Lower leg skin (tissue), 3 donors: ENCODE results near the gene TACR3.

Experiments
- CTCF ChIP-seq, 3 donors: fragments of 450-650 bp; IDR thresholded peaks; one replicate each; pipeline ENCODE4 v1.5.1; 2016; ENCODE audit warnings: antibody characterized with exemption in 3 of 3, mild to moderate bottlenecking in 3 of 3, moderate library complexity in 2 of 3
- POLR2A ChIP-seq, 2 donors: fragments of 450-650 bp; IDR thresholded peaks; one replicate each; pipeline ENCODE4 v1.6.1; 2016 to 2017; ENCODE audit warnings: antibody characterized with exemption in 2 of 2, mild to moderate bottlenecking in 1 of 2, moderate library complexity in 1 of 2

DNA sequence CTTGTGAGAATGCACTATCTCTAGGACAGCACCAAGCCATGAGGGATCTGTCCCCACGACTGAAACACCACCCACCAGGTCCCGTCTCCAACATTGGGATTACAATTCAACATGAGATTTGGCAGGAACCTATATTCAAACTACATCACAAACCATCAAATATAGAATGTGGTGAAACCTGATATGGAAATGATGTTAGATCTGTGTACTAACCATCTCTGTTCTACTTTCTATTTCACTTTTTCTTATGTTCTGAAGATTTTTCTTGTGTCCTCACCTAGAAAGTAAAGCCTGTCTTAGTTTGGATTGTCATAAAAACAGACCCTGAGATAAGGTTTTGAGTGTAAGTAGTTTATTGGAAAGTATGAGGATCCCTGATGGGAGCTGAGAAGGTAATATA is 37.8 kb upstream of the TACR3 start:
- TF ChIP-seq CTCF (IDR thresholded peaks at IDR 0.05) = no peak
- no peak for TF ChIP-seq POLR2A (IDR thresholded peaks at IDR 0.05)
